ENCODE results near the gene ANG.

ANG gene

GRCh38 chr14:20671597-20672283 lies 16.8 kb upstream of the ANG start:
- no peak overlapping the region for H3K4me3 ChIP-seq (ENCODE audit: low read depth, low read length)
- no peak for DNase-seq (ENCODE audit: low read depth)

- DNase-seq (ENCODE audit: low read depth) = no peak
- H3K4me3 ChIP-seq (ENCODE audit: low read depth, low read length) = no peak overlapping the region
Observed at GRCh38 chr14:20675669-20676068, 12.9 kb upstream of the ANG start.

- H3K4me3 ChIP-seq (ENCODE audit: low read depth, low read length) = no peak overlapping the region
- DNase-seq (ENCODE audit: low read depth) = no peak
Observed at GRCh38 chr14:20676072-20676471, 12.5 kb upstream of the ANG start.

GRCh38 chr14:20679907-20680306 lies 8.7 kb upstream of the ANG start:
- no peak overlapping the region for H3K4me3 ChIP-seq (ENCODE audit: low read depth, low read length)
- no peak for DNase-seq (ENCODE audit: low read depth)

GRCh38 chr14:20680363-20680762 lies 8.2 kb upstream of the ANG start:
- peak overlapping the region; percentile 93 for H3K4me3 ChIP-seq (ENCODE audit: low read depth, low read length)
- no peak for DNase-seq (ENCODE audit: low read depth)

- DNase-seq (ENCODE audit: low read depth) = no peak
- H3K4me3 ChIP-seq (ENCODE audit: low read depth, low read length) = peak overlapping the region; percentile 93
Observed at GRCh38 chr14:20680843-20681347, 7.7 kb upstream of the ANG start.

- no peak for DNase-seq (ENCODE audit: low read depth)
- H3K4me3 ChIP-seq (ENCODE audit: low read depth, low read length) = peak overlapping the region; percentile 93
Observed at GRCh38 chr14:20681348-20682126, 7.0 kb upstream of the ANG start.

- H3K4me3 ChIP-seq (ENCODE audit: low read depth, low read length) = peak overlapping the region; percentile 93
- DNase-seq (ENCODE audit: low read depth) = no peak
Observed at GRCh38 chr14:20682127-20682434, 6.5 kb upstream of the ANG start.

- DNase-seq (ENCODE audit: low read depth) = peak; percentile 79
- peak overlapping the region; percentile 93 for H3K4me3 ChIP-seq (ENCODE audit: low read depth, low read length)
Observed at GRCh38 chr14:20682435-20683124, 6.0 kb upstream of the ANG start.

- peak overlapping the region; percentile 93 for H3K4me3 ChIP-seq (ENCODE audit: low read depth, low read length)
- peak; percentile 69 for DNase-seq (ENCODE audit: low read depth)
Observed at GRCh38 chr14:20683125-20683890, 5.3 kb upstream of the ANG start.

GRCh38 chr14:20683891-20684661 lies 4.5 kb upstream of the ANG start, which contains the start of gene RNASE4:
RNASE4 (plus strand) TSS chr14:20684560; CDS start chr14:20699372, 14,812 bp downstream.
- peak; percentile 70 for DNase-seq (ENCODE audit: low read depth)
- H3K4me3 ChIP-seq (ENCODE audit: low read depth, low read length) = peak within 1 kb of the TSS; percentile 93

- H3K4me3 ChIP-seq (ENCODE audit: low read depth, low read length) = peak overlapping the region; percentile 93
- no peak for DNase-seq (ENCODE audit: low read depth)
Observed at GRCh38 chr14:20684662-20685456, 3.7 kb upstream of the ANG start.

- DNase-seq (ENCODE audit: low read depth) = no peak
- H3K4me3 ChIP-seq (ENCODE audit: low read depth, low read length) = no peak overlapping the region
Observed at GRCh38 chr14:20686386-20687143, 2.0 kb upstream of the ANG start.

- H3K4me3 ChIP-seq (ENCODE audit: low read depth, low read length) = no peak overlapping the region
- no peak for DNase-seq (ENCODE audit: low read depth)
Observed at GRCh38 chr14:20687362-20688166, 1.0 kb upstream of the ANG start.

- H3K4me3 ChIP-seq (ENCODE audit: low read depth, low read length) = no peak overlapping the region
- peak; percentile 34 for DNase-seq (ENCODE audit: low read depth)
Observed at GRCh38 chr14:20690848-20691640, 2.5 kb downstream of the ANG start.
